Mesothelial cell of epicardium (in vitro differentiated cells): Measurements from ENCODE around the gene ERCC6L. TPM values are rescaled to one million over a fixed set of nuclear protein-coding genes. Genes with fewer than 3 reads are reported as not detected.

Experiments used
- DNase-seq, 2 experiments: peaks; one replicate each; pipeline ENCODE4 v3.0.0; 2021; ENCODE audit warnings: low spot score in 2 of 2; ENCODE audit not compliant: unreplicated experiment in 2 of 2
- H3K27ac Mint-ChIP-seq: 2 replicates; pipeline ENCODE4 v1.8.0; 2021; ENCODE audit warnings: mixed read lengths
- H3K27me3 Mint-ChIP-seq: 2 replicates; pipeline ENCODE4 v1.8.0; 2021; ENCODE audit warnings: low read depth, mixed read lengths
- H3K36me3 Mint-ChIP-seq: 2 replicates; pipeline ENCODE4 v1.8.0; 2021; ENCODE audit warnings: mixed read lengths
- H3K4me1 Mint-ChIP-seq: 2 replicates; pipeline ENCODE4 v1.8.0; 2021; ENCODE audit warnings: mixed read lengths
- H3K4me3 Mint-ChIP-seq: 2 replicates; pipeline ENCODE4 v1.8.0; 2021; ENCODE audit warnings: mild to moderate bottlenecking, moderate library complexity, mixed read lengths
- H3K9me3 Mint-ChIP-seq: 2 replicates; pipeline ENCODE4 v1.8.0; 2021; ENCODE audit warnings: mixed read lengths
- CTCF ChIP-seq: fragments of 200-600 bp; sonication (generic); IDR thresholded peaks from one replicate; pipeline ENCODE4 v1.5.0; 2021; ENCODE audit warnings: antibody characterized with exemption; ENCODE audit not compliant: unreplicated experiment
- total RNA-seq: library from RNA; stranded (reverse); gene quantifications from 3 replicates; pipeline ENCODE4 v1.2.1, GENCODE V29; 2021

Gene ERCC6L
- total RNA-seq, 1 donor from 2014 or later: 3.0 TPM

GRCh38 chrX:72205706-72206105 is 33.1 kb downstream of the ERCC6L start:
- no peak overlapping the region for H3K4me3 Mint-ChIP-seq
- H3K4me1 Mint-ChIP-seq: no peaks in the 10 kb centered on the region
- H3K27ac Mint-ChIP-seq: no peak overlapping the region
- peaks cover 37% of the 10 kb centered on the region for H3K9me3 Mint-ChIP-seq
- peaks cover 28% of the 10 kb centered on the region for H3K36me3 Mint-ChIP-seq
- H3K27me3 Mint-ChIP-seq: no peaks in the 10 kb centered on the region
- TF ChIP-seq CTCF: no peak
- no peak for DNase-seq

- no peak overlapping the region for H3K27ac Mint-ChIP-seq
- H3K36me3 Mint-ChIP-seq: peaks cover 23% of the 10 kb centered on the region
- DNase-seq: no peak
- no peaks in the 10 kb centered on the region for H3K27me3 Mint-ChIP-seq
- TF ChIP-seq CTCF: no peak
- peaks cover 26% of the 10 kb centered on the region for H3K9me3 Mint-ChIP-seq
- H3K4me3 Mint-ChIP-seq: no peak overlapping the region
- no peaks in the 10 kb centered on the region for H3K4me1 Mint-ChIP-seq
These were observed 35.4 kb downstream of the ERCC6L start for GRCh38 chrX:72203421-72203820.

- H3K4me3 Mint-ChIP-seq: no peak overlapping the region
These were observed 35.9 kb downstream of the ERCC6L start for GRCh38 chrX:72202792-72203401.

GRCh38 chrX:72201836-72202536 is 36.8 kb downstream of the ERCC6L start:
- Mint-ChIP-seq H3K9me3 (peaks cover 21% of the 10 kb centered on the region), H3K27me3 (no peaks in the 10 kb centered on the region), H3K27ac (no peak overlapping the region), H3K4me3 (no peak overlapping the region), H3K36me3 (peaks cover 21% of the 10 kb centered on the region), H3K4me1 (no peaks in the 10 kb centered on the region)
- no peak for TF ChIP-seq CTCF
- DNase-seq: no peak

More at GRCh38 chrX:72202792-72203401, 35.9 kb downstream of the ERCC6L start:
- Mint-ChIP-seq H3K27ac (no peak overlapping the region), H3K4me1 (no peaks in the 10 kb centered on the region), H3K9me3 (peaks cover 29% of the 10 kb centered on the region), H3K36me3 (peaks cover 26% of the 10 kb centered on the region), H3K27me3 (no peaks in the 10 kb centered on the region)
- no peak for DNase-seq
- TF ChIP-seq CTCF: no peak

GRCh38 chrX:72182924-72183323 is 55.9 kb downstream of the ERCC6L start:
- Mint-ChIP-seq H3K9me3 (peaks cover 11% of the 10 kb centered on the region), H3K4me1 (no peaks in the 10 kb centered on the region), H3K36me3 (peaks cover 9% of the 10 kb centered on the region), H3K27ac (no peak overlapping the region), H3K27me3 (no peaks in the 10 kb centered on the region), H3K4me3 (no peak overlapping the region)
- no peak for DNase-seq
- no peak for TF ChIP-seq CTCF
